ENCODE measurements around the gene CTTNBP2. TPM values are rescaled to one million over a fixed set of nuclear protein-coding genes. Genes with fewer than 3 reads are reported as not detected.

The CTTNBP2 gene
- total and polyA plus RNA-seq, 2 of the 4 experiments (the other 2 are of a cell fraction), result 6.6 to 11.3 TPM

- Histone ChIP-seq H2BK15ac (ENCODE audit: low read depth, low read length) (peak overlapping the region; percentile 10; the same call in 1 of the 3 replicates), H2BK5ac (ENCODE audit: low read depth, low read length, poor library complexity, severe bottlenecking) (no peak overlapping the region), H2AK9ac (replicated peaks; ENCODE audit: low read depth, low read length, poor library complexity) (no peak overlapping the region), H4K20me1 (ENCODE audit: insufficient read depth, low read length) (no peaks in the 10 kb centered on the region), H3K36me3 (ENCODE audit: control insufficient read depth, insufficient read depth, low read length) (no peaks in the 10 kb centered on the region), H4K8ac (ENCODE audit: low read depth in 2 of 2, low read length in 2 of 2) (no peak overlapping the region), H3K4me3 (ENCODE audit: insufficient read depth, low read depth, low read length) (no peak overlapping the region), H2BK120ac (ENCODE audit: low read depth, low read length) (0 out of 2 replicates have a peak overlapping the region, but pooled peaks have one; percentile 9), H3K18ac (ENCODE audit: low read depth, low read length) (peak overlapping the region; percentile 69), H2AFZ (replicated peaks; ENCODE audit: low read length, poor library complexity) (no peak overlapping the region), H2AK5ac (ENCODE audit: low read depth, low read length) (no peak overlapping the region), H3K9ac (ENCODE audit: low read depth, low read length) (no peak overlapping the region), H4K5ac (ENCODE audit: low read depth, low read length) (peak overlapping the region; percentile 84; the same call in 1 of the 2 replicates), H3K79me1 (ENCODE audit: low read depth in 1 of 2, low read length in 2 of 2) (no peaks in the 10 kb centered on the region), H3K56ac (ENCODE audit: extremely low read depth, insufficient read depth, low read length) (no peak overlapping the region), H3K9me3 (ENCODE audit: control insufficient read depth, insufficient read depth, low read length) (no peaks in the 10 kb centered on the region), H3K4me2 (ENCODE audit: low read depth, low read length) (no peak overlapping the region), H3K27ac (ENCODE audit: insufficient read depth, low read length) (no peak overlapping the region), H3K4ac (ENCODE audit: low read depth, low read length) (no peak overlapping the region), H3K23ac (ENCODE audit: low read depth, low read length) (no peak overlapping the region), H3K14ac (replicated peaks; ENCODE audit: low read depth, low read length) (no peak overlapping the region), H3K9me1 (ENCODE audit: insufficient read depth, low read length) (peaks cover 3% of the 10 kb centered on the region), H4K91ac (ENCODE audit: insufficient read depth, low read depth, low read length) (0 out of 2 replicates have a peak overlapping the region, but pooled peaks have one; percentile 1), H3K4me1 (ENCODE audit: control insufficient read depth, insufficient read depth, low read length) (peaks cover 11% of the 10 kb centered on the region), H2BK20ac (ENCODE audit: low read depth, low read length) (no peak overlapping the region), H3K27me3 (ENCODE audit: control insufficient read depth, insufficient read depth, low read length) (no peaks in the 10 kb centered on the region)
- WGBS, 2 experiments (ENCODE audit: extremely low coverage in 2 of 2, insufficient read length in 1 of 2), result no CpG with 5 or more reads among the region's 2 CpGs
- intact Hi-C loops (cut with micrococcal nuclease) (no loop called here), dilution Hi-C loops (cut with HindIII; ENCODE audit: low sequenced_read_pairs, unreplicated experiment) (no loop called here), in situ Hi-C loops (cut with MboI; ENCODE audit: low sequenced_read_pairs) (no loop called here)
- TF ChIP-seq MAFK (IDR thresholded peaks at IDR 0.05; ENCODE audit: low read depth, low read length), result no peak
- no peak for TF ChIP-seq SMC3 (IDR thresholded peaks at IDR 0.05; ENCODE audit: low read depth, low read length)
- DNase-seq (no peak), ATAC-seq (ENCODE audit: low read depth) (no peak)
- no TSS peak for BruUV-seq (replicated peaks)
- ChIA-PET CTCF (no interaction called here), POLR2A (ENCODE audit: unreplicated experiment) (no interaction called here)
Measured at GRCh38 chr7:117661328-117661727, 211.9 kb downstream of the CTTNBP2 start.
